Motor neuron (in vitro differentiated cells): Measurements from ENCODE around the gene RNASET2. TPM values are rescaled to one million over a fixed set of nuclear protein-coding genes. Genes with fewer than 3 reads are reported as not detected.
A peak's percentile ranks its signal among the peaks of the same experiment; 100 is the strongest.

Source experiments
- ATAC-seq, 8 experiments: fragments of 200-7000 bp; cut with Tn5 transposase; replicated peaks in 6 of 8; 2 replicates each; pipeline ENCODE4 v1.8.0; 2021; ENCODE audit warnings: mild to moderate bottlenecking in 8 of 8, moderate library complexity in 8 of 8
- H3K27ac ChIP-seq, 2 donors: fragments of 250-450 bp; sonication (Bioruptor Pico); 2 replicates each; pipeline ENCODE4 v1.9.0; 2021; ENCODE audit warnings: antibody characterized with exemption in 2 of 2, mild to moderate bottlenecking in 2 of 2, moderate library complexity in 1 of 2
- H3K4me1 ChIP-seq, 2 donors: fragments of 250-450 bp; sonication (Bioruptor Pico); replicated peaks in 1 of 2; 2 replicates each; pipeline ENCODE4 v1.6.1; 2021; ENCODE audit warnings: antibody characterized with exemption in 2 of 2, mild to moderate bottlenecking in 2 of 2, moderate library complexity in 1 of 2
- H3K4me3 ChIP-seq, 5 donors: fragments of 250-450 bp; sonication (Bioruptor Pico); 2 replicates each; pipeline ENCODE4 v1.9.0; 2021; ENCODE audit warnings: antibody characterized with exemption in 5 of 5, mild to moderate bottlenecking in 5 of 5, moderate library complexity in 4 of 5
- WGBS, 10 experiments: fragments of 450-650 bp; shearing (Covaris generic); methylation state at CpG; one replicate each; pipeline ENCODE4 v1.0.0; 2022; 5-methylcytosine and 5-hydroxymethylcytosine counted together
- in situ Hi-C, 9 experiments: fragments of 400-800 bp; cut with MboI; loops; one replicate each; pipeline ENCODE4 v1.15.0; 2021; ENCODE audit warnings: low sequenced_read_pairs in 9 of 9, low pct_unique_long_range_greater_than_20kb in 2 of 9; ENCODE audit not compliant: unreplicated experiment in 9 of 9
- total RNA-seq, 8 experiments: library from RNA; unstranded; fragments of 300-600 nt; gene quantifications; 2 replicates each; pipeline versions ENCODE4 v1.2.3 to v1.2.4, GENCODE V29; 2022

Gene RNASET2
- total RNA-seq, 8 experiments from 2014 or later = 12.9 to 55.2 (median 17.3) TPM

DNA sequence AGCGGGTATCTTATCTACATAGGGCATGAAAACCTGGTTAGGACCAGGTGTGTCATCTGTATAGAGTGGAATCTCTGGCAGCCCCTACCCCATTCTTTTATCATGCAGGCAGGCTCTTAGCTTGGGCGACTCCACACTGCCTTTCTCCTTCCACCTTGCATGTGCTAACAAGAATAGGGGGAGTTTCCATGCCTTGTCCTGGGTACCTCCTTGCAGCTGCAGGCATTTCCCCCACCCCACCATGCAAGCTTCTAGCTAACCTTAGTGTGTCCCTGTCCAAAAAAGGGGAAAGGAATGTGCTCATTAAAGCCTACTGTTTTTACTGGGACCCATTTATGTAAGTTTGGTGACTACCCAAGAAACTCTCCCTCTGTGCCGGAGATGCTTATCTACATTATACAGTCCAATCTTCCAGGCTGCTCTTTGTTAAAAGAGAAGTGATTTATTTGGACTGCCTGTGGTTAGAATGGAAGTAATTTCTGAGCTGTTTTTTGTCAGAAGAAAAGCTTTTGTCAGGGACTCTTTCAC, 32.4 kb upstream of the RNASET2 start:
- peak in 5 of 8 experiments; percentile 21 to 49 (median 36) for ATAC-seq
- Histone ChIP-seq H3K4me3 (no peak overlapping the region), H3K27ac (no peak overlapping the region), H3K4me1 (peaks cover 5 to 15% of the 10 kb centered on the region in 2 donors)
- 33 to 100% (median 90%) methylated on average over 1 to 3 of the region's 3 CpGs; no CpG with 5 or more reads in 1 of the 10 experiments for WGBS, 10 experiments
- in situ Hi-C loops = loop anchor here in 2 of 9 experiments (25.0 kb wide), 1 partner anchor 201 kb away; no protein-coding TSS in a partner anchor

DNA sequence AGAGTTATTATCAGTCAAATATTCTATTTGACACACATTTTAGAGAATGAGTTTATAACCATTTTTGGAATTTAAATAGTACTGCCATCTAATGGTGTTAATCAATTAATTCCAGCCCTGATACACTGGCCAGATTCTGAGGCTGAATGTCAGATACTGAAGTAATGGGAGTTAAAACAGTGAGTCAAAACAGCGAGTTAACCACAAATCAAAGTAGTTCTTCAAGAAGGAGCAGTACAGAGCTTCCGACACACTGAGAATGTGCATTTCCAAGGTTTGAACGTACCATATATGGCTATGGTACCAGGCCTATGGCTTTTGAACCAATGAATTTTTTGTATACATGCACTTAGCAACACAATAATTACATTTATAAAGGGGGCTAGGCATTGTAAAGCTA, 31.6 kb upstream of the RNASET2 start:
- Histone ChIP-seq H3K27ac (no peak overlapping the region), H3K4me3 (no peak overlapping the region), H3K4me1 (peaks cover 5 to 15% of the 10 kb centered on the region in 2 donors)
- in situ Hi-C loops = loop anchor here in 2 of 9 experiments (25.0 kb wide), 1 partner anchor 201 kb away; no protein-coding TSS in a partner anchor
- 33 to 100% (median 71%) methylated on average over 1 to 3 of the region's 3 CpGs for WGBS, 10 experiments
- peak in 1 of 8 experiments; percentile 19 for ATAC-seq

DNA sequence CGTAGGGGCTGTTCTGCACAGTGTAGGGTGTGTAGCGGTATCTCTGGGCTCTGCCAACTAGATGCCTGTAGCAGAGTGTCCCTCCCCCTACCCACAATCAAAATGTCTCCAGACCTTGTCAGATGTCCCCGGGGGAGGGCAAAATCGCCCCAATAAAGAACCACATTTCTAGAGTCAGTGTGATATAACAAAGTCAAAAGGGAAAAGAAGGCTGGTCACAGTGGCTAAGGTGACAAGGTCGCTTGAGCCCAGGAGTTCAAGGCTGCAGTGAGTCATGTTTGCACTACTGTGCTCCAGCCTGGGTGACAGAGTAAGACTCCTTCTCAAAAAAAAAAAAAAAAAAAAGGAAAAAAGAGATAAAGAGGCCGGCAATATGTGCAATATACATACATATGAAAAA, 31.1 kb upstream of the RNASET2 start:
- WGBS, 10 experiments = 0 to 89% (median 53%) methylated on average over 1 to 6 of the region's 6 CpGs
- Histone ChIP-seq H3K4me1 (peaks cover 5 to 15% of the 10 kb centered on the region in 2 donors), H3K4me3 (no peak overlapping the region), H3K27ac (no peak overlapping the region)
- ATAC-seq = no peak
- in situ Hi-C loops = loop anchor here in 2 of 9 experiments (25.0 kb wide), 1 partner anchor 200 kb away; no protein-coding TSS in a partner anchor

DNA sequence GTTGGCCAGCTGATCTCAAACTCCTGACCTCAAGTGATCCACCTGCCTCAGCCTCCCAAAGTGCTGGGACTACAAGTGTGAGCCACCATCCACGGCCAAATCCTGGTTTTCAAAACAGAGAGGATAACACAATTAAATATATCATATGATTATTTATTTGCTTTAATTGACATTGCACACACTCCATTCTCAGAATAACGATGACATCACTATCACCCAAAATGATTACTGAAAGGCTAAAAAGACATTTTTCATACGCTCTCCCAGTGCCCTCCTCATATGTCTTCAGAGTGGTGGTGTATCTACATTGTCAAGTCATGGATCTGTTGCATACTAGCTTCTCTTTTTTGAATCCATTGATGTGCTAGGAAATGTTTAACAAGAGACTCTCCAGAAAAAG, 24.4 kb upstream of the RNASET2 start:
- no peak overlapping the region for H3K4me3 ChIP-seq
- H3K27ac ChIP-seq = no peak overlapping the region
- no peak for ATAC-seq
- no peaks in the 10 kb centered on the region for H3K4me1 ChIP-seq
- WGBS, 10 experiments = 96 to 100% (median 100%) methylated on average over 1 to 3 of the region's 3 CpGs; no CpG with 5 or more reads in 2 of the 10 experiments
- in situ Hi-C loops = loop anchor here in 2 of 9 experiments (25.0 kb wide), 1 partner anchor 193 kb away; no protein-coding TSS in a partner anchor

DNA sequence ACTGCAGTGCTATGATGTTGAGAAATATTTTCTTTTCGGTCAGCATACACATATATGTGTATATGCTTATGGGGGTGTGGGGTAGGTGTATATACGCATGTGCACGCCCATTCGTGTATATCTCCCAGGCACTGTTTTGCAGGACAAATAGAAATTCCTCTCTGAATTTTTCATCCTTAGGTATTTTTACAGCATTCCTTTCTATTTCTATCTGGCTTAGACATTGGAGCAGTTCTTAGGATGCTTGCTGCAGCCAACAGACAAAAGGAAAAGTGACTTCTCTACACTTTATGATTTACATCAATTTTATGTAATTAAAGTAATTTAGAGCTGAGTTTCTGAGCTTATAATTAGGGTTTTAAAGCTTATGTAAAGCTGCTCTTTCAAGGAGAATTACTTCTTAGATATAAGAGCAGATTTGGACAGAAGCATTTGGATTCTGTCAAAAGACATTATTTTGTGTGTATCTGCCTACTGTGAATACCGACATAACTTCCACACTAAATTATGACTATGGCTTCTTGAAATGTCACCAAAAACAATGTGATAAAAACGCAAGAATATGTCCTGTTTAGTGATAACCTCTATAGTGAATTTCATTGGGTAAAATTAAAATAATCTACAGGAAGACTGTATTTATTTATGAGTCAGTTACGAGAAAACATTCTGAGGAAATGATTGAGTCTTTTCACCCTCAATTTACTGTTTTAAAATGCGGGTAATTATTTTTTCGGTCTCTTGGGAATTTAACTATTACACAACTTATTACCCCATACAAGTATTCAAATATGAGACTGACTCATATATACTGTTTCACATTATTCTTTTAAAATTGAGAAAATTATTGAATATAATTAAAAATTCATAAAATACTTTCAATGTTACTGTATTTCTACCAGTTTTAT, 21.5 kb upstream of the RNASET2 start:
- WGBS, 10 experiments = 62 to 100% (median 92%) methylated on average over 4 to 9 of the region's 9 CpGs
- no peak overlapping the region for H3K4me3 ChIP-seq
- no peak for ATAC-seq
- no peaks in the 10 kb centered on the region for H3K4me1 ChIP-seq
- no peak overlapping the region for H3K27ac ChIP-seq
- in situ Hi-C loops = loop anchor here in 2 of 9 experiments (25.0 kb wide), 1 partner anchor 191 kb away; no protein-coding TSS in a partner anchor

DNA sequence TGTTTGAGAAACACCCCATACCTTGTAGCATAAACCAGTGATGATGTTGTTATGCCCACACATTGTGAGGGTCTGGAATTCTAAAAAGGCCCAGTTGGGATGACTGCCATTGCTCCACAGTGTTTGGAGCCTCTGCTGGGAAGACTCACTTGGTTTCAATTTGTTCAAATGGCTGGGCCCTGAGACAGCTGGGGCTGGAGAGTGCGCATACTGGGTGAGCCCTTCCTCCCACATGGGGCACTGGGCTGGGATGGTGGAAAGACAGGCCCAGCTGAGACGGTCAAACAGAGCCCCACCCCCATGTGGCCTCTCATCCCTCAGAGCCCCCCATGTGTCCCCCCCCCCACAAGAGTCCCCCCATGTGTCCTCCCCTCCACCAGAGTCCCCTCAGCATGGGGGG, 20.3 kb upstream of the RNASET2 start:
- in situ Hi-C loops = loop anchor here in 2 of 9 experiments (25.0 kb wide), 1 partner anchor 189 kb away; no protein-coding TSS in a partner anchor
- Histone ChIP-seq H3K4me3 (no peak overlapping the region), H3K4me1 (no peaks in the 10 kb centered on the region), H3K27ac (no peak overlapping the region)
- no CpG with 5 or more reads among the region's 2 CpGs for WGBS, 10 experiments
- ATAC-seq = peak in 3 of 8 experiments; percentile 25 to 84 (median 79)

DNA sequence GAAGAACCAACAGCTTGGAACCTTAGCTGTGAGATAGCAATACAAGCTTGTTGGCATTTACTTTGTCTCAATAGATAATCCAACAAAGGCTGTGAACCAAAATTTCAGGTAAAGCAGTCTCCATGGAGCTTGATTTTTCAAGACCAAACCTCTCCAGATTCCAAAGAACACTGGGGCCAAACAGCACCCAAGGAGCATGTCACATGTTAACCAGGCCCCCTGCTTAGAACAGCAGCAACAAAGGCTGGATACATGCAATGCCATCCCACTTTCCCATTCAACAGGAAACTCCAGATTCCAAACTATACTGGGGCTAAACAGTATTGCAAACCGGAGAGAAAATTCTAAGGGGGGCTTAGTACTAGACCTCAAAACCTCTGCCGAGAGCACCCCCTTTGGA, 15.8 kb upstream of the RNASET2 start:
- 93 to 100% (median 100%) methylated on average over 2 of the region's 2 CpGs; no CpG with 5 or more reads in 7 of the 10 experiments for WGBS, 10 experiments
- ATAC-seq = no peak
- Histone ChIP-seq H3K4me3 (no peak overlapping the region), H3K27ac (no peak overlapping the region), H3K4me1 (no peaks in the 10 kb centered on the region)
- in situ Hi-C loops = loop anchor here in 1 of 9 experiments (25.0 kb wide), 1 partner anchor 185 kb away; no protein-coding TSS in a partner anchor

DNA sequence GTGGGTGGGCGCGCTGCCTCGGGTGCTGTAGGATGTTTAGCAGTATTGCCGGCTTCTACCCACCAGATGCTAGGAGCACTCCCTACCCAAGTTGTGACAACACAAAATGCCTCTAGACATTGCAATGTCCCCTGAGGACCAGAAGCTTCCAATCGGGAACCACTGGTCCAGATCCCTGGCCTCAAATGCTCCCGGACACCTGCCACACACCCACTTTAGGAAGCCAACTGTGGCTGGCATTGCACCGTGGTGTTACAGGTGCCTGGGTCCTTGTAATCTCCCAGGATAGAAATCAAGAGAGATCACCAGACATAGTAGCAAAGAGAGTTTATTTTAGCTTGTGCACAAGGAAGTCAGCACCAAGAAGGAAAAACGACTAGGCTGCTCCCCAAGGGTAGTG, 14.9 kb upstream of the RNASET2 start:
- in situ Hi-C loops = loop anchor here in 1 of 9 experiments (25.0 kb wide), 1 partner anchor 184 kb away; no protein-coding TSS in a partner anchor
- Histone ChIP-seq H3K4me1 (no peaks in the 10 kb centered on the region), H3K4me3 (no peak overlapping the region), H3K27ac (no peak overlapping the region)
- 67 to 100% (median 89%) methylated on average over 1 to 5 of the region's 8 CpGs; no CpG with 5 or more reads in 3 of the 10 experiments for WGBS, 10 experiments
- no peak for ATAC-seq

DNA sequence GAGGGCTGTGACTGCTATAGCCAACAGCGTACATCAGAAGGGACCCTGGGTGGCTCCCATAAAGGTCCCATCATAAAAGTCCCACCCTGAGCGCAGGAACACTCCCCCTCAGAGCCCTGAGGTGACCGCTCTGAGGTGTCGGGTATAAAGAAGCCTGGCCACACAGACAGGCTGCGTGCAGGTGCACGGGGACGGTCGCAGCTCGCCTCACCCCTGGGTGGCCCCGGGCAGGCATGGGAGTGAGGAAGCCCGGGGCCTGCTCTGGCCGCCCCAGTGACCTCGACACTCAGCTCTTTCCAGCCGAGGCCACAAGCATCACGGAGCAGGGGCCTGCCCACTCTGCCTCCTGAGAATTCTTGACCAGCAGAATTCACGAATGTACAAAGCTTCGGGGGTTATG, 14.4 kb upstream of the RNASET2 start:
- no peak for ATAC-seq
- in situ Hi-C loops = loop anchor here in 1 of 9 experiments (25.0 kb wide), 1 partner anchor 183 kb away; no protein-coding TSS in a partner anchor
- no peaks in the 10 kb centered on the region for H3K4me1 ChIP-seq
- no peak overlapping the region for H3K4me3 ChIP-seq
- WGBS, 10 experiments = 91 to 100% (median 97%) methylated on average over 1 to 10 of the region's 17 CpGs; no CpG with 5 or more reads in 6 of the 10 experiments
- no peak overlapping the region for H3K27ac ChIP-seq

DNA sequence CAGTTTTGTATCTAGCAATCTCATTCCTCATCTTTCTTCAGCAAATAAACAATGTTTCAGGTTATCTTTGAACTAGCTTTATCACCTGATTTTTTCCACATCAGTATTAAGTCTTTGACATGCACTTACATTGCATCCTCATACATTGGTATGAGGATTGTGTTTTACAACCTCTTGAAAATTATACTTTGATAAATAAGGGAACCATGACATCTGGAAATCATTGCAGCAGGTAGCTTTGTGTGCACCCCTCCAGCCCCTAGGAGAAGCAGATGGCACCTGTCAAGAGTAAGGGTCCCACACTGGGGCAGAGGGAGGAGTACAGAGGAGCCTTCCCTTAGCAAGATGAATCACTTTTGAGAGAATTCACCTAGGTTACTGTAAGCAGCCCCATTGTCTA, 13.7 kb upstream of the RNASET2 start:
- H3K4me3 ChIP-seq = no peak overlapping the region
- ATAC-seq = peak in 1 of 8 experiments; percentile 11
- in situ Hi-C loops = loop anchor here in 1 of 9 experiments (25.0 kb wide), 1 partner anchor 183 kb away; no protein-coding TSS in a partner anchor
- no peak overlapping the region for H3K27ac ChIP-seq
- no peaks in the 10 kb centered on the region for H3K4me1 ChIP-seq

DNA sequence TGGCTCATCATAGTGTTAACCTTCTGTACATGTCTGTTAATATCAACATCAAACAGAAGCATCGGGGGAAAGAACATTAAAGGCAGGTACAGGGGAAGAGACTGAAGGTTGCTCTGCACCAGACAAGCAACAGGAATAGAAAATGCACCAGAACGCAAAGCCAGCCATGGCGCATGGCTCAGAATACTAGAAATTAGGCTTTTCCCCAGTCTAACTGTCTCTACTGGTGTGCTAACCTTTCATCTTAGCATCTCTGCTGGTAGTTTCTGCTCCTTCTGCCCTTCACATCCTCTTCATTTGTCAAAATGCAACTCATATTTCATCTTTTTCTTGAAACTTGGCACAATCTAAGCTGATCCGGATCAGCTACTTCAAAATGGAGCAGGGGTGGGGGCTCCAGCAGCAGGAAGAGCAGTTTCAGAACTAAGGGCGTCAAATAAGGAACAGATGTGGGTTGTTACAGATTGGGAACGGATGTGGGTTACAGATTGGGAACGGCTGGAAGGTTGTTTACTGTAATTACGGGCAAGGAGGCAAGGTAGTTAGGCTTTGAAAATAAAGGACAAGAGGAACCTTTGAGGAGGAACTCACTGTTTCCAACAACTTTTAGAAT, 13.1 kb upstream of the RNASET2 start:
- in situ Hi-C loops = loop anchor here in 1 of 9 experiments (25.0 kb wide), 1 partner anchor 182 kb away; no protein-coding TSS in a partner anchor
- no peak for ATAC-seq
- no peak overlapping the region for H3K27ac ChIP-seq
- no peak overlapping the region for H3K4me3 ChIP-seq
- 9 to 100% (median 87%) methylated on average over 1 to 8 of the region's 8 CpGs; no CpG with 5 or more reads in 1 of the 10 experiments for WGBS, 10 experiments
- H3K4me1 ChIP-seq = no peaks in the 10 kb centered on the region

DNA sequence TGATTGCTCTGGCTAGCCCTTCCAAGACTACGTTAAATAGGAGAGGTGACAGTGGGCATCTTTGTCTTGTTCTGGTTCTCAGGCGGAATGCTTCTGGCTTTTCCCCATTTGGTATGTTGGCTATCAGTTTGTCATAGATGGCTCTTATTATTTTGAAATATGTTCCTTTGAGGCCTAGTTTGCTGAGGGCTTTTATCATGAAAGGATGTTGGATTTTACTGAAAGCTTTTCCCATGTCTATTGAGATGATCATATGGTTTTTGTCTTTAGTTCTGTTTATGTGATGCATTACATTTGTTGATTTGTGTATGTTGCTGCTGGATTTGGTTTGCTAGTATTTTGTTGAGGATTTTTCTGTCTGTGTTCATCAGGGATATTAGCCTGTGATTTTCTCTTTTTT, 9.9 kb upstream of the RNASET2 start:
- no peak for ATAC-seq
- 94 to 100% (median 100%) methylated on average over 2 of the region's 2 CpGs; no CpG with 5 or more reads in 3 of the 10 experiments for whole genome bisulfite sequencing, 10 experiments
- no peak overlapping the region for H3K4me3 ChIP-seq
- H3K27ac ChIP-seq = no peak overlapping the region
- in situ Hi-C loops = loop anchor here in 1 of 9 experiments (25.0 kb wide), 1 partner anchor 179 kb away; no protein-coding TSS in a partner anchor
- H3K4me1 ChIP-seq = no peaks in the 10 kb centered on the region
